ENCODE measurements around the gene NLGN4X.

NLGN4X gene

GRCh38 chrX:6228720-6229119 is at the start of gene NLGN4X:
Gene NLGN4X (minus strand): TSS chrX:6228867. CDS start chrX:6151466, 77,401 bp downstream.
- DNase-seq, result peak; percentile 0

GRCh38 chrX:6266041-6266440 is 37.4 kb upstream of the NLGN4X start:
- DNase-seq, result no peak

GRCh38 chrX:6262959-6263358 is 34.3 kb upstream of the NLGN4X start:
- DNase-seq, result no peak

- DNase-seq, result no peak
Observed at GRCh38 chrX:6257025-6257424, 28.4 kb upstream of the NLGN4X start.

- no peak for DNase-seq
Observed at GRCh38 chrX:6244666-6245065, 16.0 kb upstream of the NLGN4X start.

GRCh38 chrX:6238576-6238975 is 9.9 kb upstream of the NLGN4X start:
- peak; percentile 1 for DNase-seq

- no peak for DNase-seq
Observed at GRCh38 chrX:6227935-6228334, 732 bp downstream of the NLGN4X start.

- DNase-seq, result no peak
Observed at GRCh38 chrX:6227453-6227835, 1.2 kb downstream of the NLGN4X start.

- no peak for DNase-seq
Observed at GRCh38 chrX:6226596-6227452, 1.8 kb downstream of the NLGN4X start.

GRCh38 chrX:6225911-6226595 is 2.6 kb downstream of the NLGN4X start:
- no peak for DNase-seq

GRCh38 chrX:6225288-6225910 is 3.3 kb downstream of the NLGN4X start:
- DNase-seq, result no peak

- no peak for DNase-seq
Observed at GRCh38 chrX:6223516-6223915, 5.2 kb downstream of the NLGN4X start.

GRCh38 chrX:6210230-6210629 is 18.4 kb downstream of the NLGN4X start:
- no peak for DNase-seq

- DNase-seq, result no peak
Observed at GRCh38 chrX:6203462-6204215, 25.0 kb downstream of the NLGN4X start.

- no peak for DNase-seq
Observed at GRCh38 chrX:6199486-6199885, 29.2 kb downstream of the NLGN4X start.

GRCh38 chrX:6187256-6187655 is 41.4 kb downstream of the NLGN4X start:
- DNase-seq, result no peak

- DNase-seq, result peak; percentile 3
Observed at GRCh38 chrX:6184900-6185515, 43.7 kb downstream of the NLGN4X start.

GRCh38 chrX:6175914-6176313 is 52.8 kb downstream of the NLGN4X start:
- no peak for DNase-seq

- DNase-seq, result no peak
Observed at GRCh38 chrX:6170424-6170823, 58.2 kb downstream of the NLGN4X start.

GRCh38 chrX:6169407-6169806 is 59.3 kb downstream of the NLGN4X start:
- DNase-seq, result no peak

GRCh38 chrX:6163721-6164120 is 64.9 kb downstream of the NLGN4X start:
- DNase-seq, result no peak

- DNase-seq, result no peak
Observed at GRCh38 chrX:6159468-6159867, 69.2 kb downstream of the NLGN4X start.

GRCh38 chrX:6151971-6152370 is 76.7 kb downstream of the NLGN4X start:
- no peak for DNase-seq
